HG03097 (cell line): ENCODE data around the gene PRRT1.
"Not testable (repeated sequence)": the region's sequence is repeated elsewhere in the genome, so short reads cannot be mapped to it uniquely, and the experiment has no call there.

Source experiments
- ATAC-seq: cut with Tn5 transposase; IDR thresholded peaks from one replicate; pipeline ENCODE4 v1.9.1; 2021; ENCODE audit not compliant: unreplicated experiment, low FRiP score

Gene PRRT1

DNA sequence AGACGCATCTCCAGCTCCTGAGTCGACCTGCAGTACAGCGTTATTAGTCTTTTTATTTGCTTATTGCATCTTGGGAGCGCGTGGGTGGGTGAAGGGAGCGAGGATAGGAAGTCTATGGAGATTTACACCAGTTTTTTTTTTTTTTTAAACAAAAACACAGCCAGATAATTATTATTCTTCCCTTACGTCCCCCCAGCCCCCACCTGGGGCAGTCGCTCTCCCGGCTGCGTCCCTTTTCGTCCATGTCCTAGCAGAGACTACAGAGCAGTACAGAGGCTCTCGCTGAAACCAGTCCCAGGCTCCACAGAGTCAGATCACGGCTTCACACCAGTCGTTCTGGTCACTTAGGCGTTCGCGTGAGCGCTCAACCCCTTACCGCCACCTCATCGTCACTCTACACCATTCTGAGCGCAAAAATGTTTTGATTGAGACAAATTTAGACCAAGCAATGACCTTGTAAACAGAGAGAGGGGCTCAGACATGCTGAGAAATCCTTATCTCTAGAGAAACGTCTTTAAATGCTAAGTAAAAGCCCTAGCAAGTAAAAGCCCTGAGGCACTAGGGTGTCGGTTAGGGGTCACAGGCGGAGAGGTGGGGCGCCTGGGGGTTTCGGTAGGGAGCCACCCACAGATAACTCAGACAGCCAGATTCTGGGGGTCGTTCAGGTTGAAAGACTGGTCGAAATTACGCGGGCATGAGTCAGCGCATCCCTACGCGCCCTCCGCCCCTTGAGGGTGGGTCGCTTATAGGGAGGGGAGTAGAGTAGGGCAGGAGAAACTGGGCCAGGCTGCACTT, 1.2 kb upstream of the PRRT1 start:
- no peak for ATAC-seq

DNA sequence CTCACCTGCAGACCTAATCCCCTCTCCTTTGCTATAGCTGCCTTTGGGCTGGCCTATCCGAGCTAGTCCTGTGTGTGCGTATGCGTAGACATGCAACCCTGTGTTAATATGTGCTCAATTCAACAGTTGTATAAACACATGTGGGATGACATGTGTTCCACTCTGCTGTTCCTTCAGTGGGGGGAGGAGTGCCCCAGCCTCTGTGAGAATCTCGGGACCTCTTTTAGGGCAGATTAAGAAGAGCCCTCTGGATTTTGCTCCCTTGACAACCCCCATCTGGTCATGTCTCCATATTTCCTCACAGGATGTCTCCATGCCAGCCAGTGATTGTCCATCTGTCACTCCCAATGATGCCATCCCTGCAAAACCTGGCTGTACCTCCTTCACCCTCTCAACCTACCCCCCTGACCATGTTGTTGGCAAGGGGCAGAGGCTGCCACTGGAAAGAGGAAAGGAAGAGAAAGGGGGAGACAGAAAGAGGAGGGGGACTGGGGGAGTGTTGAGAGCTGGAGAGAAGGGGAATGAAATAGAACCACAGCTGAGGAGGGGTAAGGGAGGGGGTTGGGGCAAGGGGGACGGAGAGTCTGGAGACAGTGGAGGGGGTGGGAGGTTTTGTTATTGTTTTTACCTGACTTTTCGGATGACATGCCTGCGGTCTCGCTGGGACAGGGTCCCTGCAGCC, 417 bp downstream of the PRRT1 start:
- ATAC-seq, result no peak

DNA sequence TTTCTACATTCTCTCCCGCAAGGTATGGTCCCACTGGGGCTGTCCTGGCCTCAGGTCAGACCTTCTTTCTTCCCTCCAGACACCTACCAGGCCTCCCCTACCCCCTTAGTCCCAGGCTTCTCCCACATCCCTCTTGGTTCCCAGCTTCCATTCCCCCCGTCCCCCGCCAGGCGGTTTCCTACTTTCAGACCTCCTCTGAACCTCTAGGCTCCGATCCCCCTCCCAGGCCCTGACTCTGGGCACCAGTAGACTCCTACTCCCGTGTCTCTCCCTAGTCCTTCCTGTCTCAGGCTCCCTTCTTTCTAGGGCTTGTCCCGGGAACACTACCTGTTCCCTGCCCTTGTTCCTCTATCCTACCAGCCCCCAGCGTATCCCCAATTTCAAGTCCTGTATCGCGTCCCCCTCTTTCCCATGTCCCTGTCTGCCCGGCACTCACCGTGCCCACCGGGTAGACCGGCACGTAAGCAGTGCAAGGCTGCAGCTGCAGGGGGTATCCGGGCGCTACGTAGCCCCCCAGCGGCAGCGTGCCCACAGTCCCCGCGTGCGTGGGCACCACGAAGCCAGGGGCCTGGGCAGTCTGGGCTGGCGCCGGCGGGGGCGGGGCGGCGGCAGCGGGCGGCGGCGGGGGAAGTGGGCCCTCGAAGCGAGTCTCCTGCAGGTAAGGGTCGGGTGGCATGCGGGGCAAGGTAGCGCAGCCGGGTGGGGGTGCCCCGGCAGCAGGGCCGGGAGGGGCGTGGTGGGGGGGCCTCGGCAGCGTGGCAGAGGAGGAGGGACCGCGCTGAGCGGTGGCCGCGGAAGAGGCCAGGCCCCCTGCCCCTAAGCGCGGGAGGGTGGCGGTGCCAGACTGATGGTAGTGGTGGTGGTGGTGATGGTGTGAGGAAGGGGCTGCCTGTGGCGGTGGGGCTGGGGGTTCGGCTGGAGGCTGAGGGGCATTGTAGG, 1.5 kb downstream of the PRRT1 start:
- ATAC-seq, result no peak

DNA sequence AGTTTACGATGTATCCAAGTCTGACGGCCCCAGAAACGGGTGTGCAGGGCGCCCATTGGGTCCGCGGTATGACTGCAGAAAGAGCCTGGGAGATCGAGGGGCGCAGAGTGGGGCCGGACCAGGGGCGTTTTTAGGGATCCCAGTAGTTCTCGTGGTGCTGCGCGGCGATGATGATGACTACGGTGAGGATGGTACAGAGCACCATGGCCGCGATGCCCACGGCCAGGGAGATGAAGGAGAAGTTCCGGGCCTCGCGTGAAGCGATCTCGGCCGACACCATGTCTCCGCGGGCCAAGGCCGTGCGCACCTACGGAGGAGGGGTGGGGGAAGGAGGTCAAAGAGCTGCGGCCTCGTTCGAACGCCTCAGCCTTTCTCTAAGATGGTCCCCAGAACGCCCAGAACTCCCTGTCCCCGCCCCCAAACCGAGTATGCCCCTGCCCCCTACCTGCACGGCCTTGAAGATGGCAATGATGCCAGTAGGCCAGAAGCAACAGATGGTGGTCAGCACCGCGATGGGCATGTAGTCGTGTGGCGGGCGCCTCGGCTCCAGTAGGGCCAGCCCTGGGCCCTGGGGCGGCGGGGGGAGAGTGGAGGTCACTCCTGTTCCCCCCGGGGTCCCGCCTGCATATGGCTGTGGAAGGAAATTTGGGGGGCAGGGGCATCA, 2.5 kb downstream of the PRRT1 start:
- no peak for ATAC-seq

DNA sequence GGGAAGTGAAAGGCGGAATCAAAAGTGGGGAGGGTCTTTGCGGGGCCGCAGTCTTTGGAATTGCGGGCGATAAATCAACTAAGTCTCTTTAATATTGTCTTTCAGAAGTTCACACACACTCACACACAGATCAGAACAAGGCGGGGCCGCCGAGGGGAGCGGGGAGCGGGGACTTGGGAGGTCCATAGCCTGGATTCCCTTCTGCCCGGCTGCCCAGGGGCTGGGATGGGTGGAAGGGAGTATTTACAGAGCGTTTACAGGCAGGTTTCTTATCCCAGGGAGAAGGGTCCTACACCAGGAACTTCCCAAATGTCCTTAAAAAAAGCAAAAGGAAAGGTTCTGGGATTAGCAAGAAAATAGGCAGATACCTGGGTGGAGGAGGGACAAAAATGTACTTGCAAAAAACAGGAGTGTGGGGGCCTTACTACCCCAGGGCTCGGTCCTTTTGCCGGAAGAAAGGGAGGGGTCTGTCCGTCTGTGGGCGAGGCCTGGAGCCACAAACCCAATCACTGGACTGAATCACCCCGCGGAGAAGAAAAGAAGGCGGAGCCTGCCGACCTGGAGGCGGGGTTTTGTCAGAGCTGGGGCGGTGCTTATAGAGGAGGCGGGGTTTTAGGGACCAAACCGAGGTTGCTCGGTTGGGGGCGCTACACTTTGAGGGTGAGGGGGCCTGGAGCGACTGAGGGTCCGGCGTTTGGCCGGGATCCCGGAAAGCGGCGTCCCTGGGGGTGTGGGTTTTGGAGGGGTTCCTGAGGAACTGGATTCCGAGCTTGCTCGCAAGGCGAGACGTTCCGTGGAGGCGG, 3.2 kb downstream of the PRRT1 start:
- ATAC-seq, result no peak

DNA sequence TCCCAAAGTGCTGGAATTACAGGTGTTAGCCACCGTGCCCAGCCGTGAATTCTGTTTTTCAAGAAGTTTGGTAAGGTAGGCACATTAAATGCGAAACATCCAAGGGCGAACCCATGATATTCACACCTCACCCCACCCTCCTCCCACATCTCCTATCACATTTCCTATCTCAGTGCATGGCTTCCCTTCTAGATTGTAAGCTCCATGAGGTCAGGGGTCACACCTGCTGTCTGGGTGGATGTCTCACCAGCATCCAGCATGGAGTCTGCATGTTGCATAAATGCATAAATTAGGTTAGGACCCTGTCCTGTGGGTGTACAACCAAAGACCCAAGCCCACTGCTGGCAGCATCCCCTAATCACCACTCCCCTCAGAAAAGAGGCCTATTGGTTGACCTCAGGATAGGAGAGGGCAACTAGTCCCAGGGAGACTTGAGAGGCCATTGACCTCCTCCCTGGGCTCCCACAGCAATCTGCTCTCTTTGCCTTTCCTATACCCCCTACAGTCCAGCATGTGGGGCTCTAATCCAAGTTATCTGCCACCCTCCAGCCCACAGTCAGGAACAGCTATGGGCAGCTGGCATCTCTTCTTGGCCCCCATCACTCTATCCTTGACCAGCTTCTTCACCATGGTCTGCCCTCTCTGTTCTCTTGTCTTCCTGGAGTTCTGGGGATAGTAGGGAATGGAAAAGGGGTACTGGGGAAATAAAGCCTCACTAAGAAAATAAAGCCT, 4.2 kb downstream of the PRRT1 start:
- no peak for ATAC-seq

DNA sequence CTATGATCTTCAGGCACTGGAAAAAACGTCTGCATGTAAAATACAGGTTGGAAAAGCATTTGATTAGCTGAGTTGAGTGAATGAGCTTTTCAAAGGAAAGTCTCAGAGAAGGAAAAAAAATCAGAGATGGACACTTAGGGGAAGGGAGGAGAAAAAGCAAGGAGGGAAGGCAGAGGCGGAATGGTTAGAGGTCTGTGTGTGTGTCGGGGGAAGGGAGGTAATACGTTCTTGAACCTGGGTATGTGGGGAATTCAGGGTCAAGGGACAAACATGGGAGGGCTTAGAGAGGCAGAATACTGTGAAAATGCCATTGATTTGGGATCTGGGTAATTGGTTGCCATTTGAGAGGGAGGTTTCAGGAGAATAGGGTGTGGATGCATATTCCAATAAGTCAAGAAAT, 5.1 kb downstream of the PRRT1 start:
- no peak for ATAC-seq

GRCh38 chr6:32146287-32146686, 5.5 kb downstream of the PRRT1 start:
- no peak for ATAC-seq

- not testable (repeated sequence) for ATAC-seq
Observed at GRCh38 chr6:32144238-32144637, 7.5 kb downstream of the PRRT1 start.

DNA sequence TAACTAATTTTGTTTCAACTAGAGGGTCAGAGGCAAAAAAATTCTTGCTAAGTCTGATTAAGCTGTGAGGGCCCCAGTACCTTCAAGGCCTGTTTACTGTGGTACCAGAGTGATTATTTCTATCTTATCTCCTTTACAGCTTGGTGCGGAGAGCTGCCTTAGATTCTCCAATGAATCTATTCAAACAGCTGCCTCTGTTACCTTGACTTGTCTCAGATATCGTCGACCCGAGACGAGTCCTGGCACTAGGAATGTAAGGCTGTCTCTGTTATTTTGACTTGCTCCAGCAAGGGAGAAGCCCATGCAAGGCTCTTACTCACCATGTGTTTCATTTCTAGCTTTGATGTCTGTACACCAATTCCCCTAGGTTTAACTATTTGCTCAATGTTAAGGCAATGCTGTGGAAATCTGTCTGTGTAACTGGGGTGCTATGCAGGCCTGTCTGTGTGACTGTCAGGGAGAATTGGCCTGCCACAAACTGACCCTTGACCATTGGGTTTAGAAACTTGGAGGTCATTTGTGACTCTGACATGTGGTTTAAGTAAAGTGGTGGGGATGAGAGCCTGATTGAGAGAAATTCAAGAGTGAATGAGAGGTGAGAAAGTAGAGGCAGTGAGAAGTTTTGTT, 11.2 kb downstream of the PRRT1 start:
- ATAC-seq, result no peak

DNA sequence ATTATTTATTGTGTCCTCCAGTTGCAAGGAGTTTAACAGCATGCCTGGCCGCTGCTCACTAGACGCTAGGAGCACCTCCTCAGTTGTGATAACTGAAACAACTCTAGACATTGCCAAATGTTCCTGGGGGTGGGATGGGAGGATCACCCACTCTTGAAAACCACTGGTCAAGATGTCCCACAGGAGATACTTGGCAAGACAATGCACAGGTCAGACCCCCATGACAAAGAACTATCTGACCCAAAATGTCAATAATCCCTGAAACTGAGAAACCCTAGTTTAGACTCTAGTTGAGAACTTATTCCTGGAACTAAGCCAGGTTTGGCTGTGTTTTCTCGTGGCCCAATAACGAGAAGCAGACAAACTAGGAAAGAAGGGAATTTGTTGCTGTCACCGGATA, 12.1 kb downstream of the PRRT1 start:
- no peak for ATAC-seq

DNA sequence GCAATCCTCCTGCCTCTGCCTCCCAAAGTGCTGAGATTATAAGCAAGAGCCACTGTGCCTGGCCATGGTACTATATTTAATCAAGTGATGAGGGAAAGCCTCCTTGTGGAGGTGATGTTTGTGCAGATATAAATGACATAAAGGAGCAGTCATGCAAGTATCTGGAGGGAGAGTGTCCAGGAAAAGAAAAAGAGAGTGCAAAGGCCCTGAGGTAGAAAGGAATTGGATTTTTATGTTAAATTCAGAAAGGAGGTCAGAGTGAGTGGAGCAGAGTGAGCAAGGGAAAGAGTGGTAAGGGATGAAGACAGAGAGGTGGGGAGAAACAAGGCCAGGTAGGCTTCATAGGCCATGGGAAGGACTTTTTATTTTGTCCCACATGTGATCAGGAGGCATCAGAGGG, 14.3 kb downstream of the PRRT1 start:
- ATAC-seq, result no peak

- no peak for ATAC-seq
Observed at GRCh38 chr6:32133786-32134185, 18.0 kb downstream of the PRRT1 start.

- no peak for ATAC-seq
Observed at GRCh38 chr6:32132110-32132509, 19.6 kb downstream of the PRRT1 start.

GRCh38 chr6:32131439-32131948, 20.2 kb downstream of the PRRT1 start:
- ATAC-seq, result no peak

DNA sequence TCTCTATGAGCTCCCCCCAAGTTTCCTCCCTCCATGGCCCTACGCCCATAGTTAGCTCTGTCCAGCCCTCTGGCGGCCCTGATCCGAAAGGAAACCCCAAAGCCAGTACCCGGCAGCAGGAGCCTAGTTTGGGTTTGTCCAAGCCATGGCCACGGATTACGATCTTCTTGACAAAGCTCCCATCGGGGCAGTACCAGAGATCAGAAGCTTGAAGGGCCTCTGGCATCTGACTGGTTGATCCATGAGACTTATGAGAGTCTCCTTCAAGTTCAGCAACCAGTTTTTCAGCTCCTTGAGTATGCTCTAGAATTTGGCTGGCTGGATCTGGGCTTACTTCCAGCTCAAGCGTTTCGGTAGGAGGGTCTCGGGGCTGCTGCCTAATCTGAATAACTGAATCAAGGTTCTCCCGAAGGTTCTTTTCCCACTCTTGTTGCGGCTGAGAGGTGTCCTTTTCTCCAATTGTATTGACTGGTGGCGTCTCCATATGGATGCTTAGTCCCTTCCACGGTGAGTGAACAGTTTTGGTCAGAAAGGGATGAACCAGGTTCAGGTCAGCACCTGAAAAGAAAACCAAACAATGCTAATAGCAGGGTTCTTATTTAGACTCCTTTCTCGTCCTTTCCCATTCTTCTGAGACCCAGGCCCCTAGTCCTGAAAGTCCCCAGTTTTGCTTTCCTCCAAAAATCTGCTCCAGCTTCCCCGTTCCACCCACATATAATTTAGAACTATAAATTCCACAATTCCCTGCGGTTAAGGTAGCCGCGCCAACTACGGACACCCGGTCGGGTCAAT, 22.2 kb downstream of the PRRT1 start:
- ATAC-seq, result peak; percentile 2

DNA sequence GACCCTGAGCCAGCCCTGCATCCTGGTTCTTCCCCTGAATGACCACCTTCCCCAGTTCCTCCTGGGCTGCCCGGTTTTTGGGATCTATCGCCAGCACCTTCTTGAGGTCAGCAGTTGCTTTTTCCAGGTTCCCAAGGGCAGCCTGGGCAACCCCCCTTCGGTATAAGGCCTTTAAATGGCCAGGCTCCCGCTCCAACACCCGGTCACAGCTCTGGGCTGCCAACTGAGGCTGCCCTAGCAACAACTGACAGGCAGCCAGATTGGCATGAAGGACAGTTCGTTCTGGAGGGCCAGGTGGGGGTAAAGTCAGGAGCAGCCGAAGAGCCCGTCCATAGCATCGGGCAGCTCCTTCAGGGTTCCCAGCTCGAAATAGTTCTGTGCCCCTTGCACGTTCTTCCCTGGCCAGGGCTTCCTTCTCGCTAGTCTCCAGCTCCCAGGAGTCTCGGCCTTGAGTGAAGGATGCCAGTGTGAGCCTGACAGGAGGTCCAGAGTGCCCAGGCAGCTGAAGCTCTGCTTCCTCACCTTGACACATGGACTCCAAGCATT, 22.9 kb downstream of the PRRT1 start:
- no peak for ATAC-seq
